ENCODE results near the gene HSP90AB1.

HSP90AB1 gene

GRCh38 chr6:44286747-44287146, 39.8 kb downstream of the HSP90AB1 start:
- no peak for DNase-seq (ENCODE audit: low read depth)

GRCh38 chr6:44289726-44290260, 42.9 kb downstream of the HSP90AB1 start:
- DNase-seq (ENCODE audit: low read depth): no peak

GRCh38 chr6:44291841-44292240, 44.9 kb downstream of the HSP90AB1 start:
- no peak for DNase-seq (ENCODE audit: low read depth)

GRCh38 chr6:44292661-44293365, 45.9 kb downstream of the HSP90AB1 start:
- no peak for DNase-seq (ENCODE audit: low read depth)

GRCh38 chr6:44294832-44295791, 48.2 kb downstream of the HSP90AB1 start:
- DNase-seq (ENCODE audit: low read depth): no peak

GRCh38 chr6:44297063-44298038, 50.5 kb downstream of the HSP90AB1 start:
- peak; percentile 22 for DNase-seq (ENCODE audit: low read depth)

GRCh38 chr6:44298055-44298803, 51.3 kb downstream of the HSP90AB1 start:
- DNase-seq (ENCODE audit: low read depth): no peak

GRCh38 chr6:44298864-44299263, 52.0 kb downstream of the HSP90AB1 start:
- no peak for DNase-seq (ENCODE audit: low read depth)

- no peak for DNase-seq (ENCODE audit: low read depth)
Measured at GRCh38 chr6:44300292-44300823, 53.5 kb downstream of the HSP90AB1 start.

- no peak for DNase-seq (ENCODE audit: low read depth)
Measured at GRCh38 chr6:44301106-44301505, 54.2 kb downstream of the HSP90AB1 start.

GRCh38 chr6:44301782-44302564, 55.1 kb downstream of the HSP90AB1 start:
- DNase-seq (ENCODE audit: low read depth): no peak

GRCh38 chr6:44302856-44303255, 56.0 kb downstream of the HSP90AB1 start:
- DNase-seq (ENCODE audit: low read depth): no peak

Measured in EH (cell line).